Mesendoderm (in vitro differentiated cells): Measurements from ENCODE around the gene PYGO2.
A peak's percentile ranks its signal among the peaks of the same experiment; 100 is the strongest.

Experiments
- DNase-seq: peaks from one replicate; pipeline ENCODE4 v3.0.0; 2013
- H2AK5ac ChIP-seq: 2 replicates; pipeline ENCODE4 v1.6.1; 2013; ENCODE audit warnings: low read length, inconsistent platforms
- H2BK120ac ChIP-seq: 2 replicates; pipeline ENCODE4 v1.6.1; 2013; ENCODE audit warnings: low read depth, mild to moderate bottlenecking, low read length, moderate library complexity, mixed read lengths
- H2BK15ac ChIP-seq: replicated peaks from 2 replicates; pipeline ENCODE4 v1.6.1; 2013; ENCODE audit warnings: low read depth, mild to moderate bottlenecking, moderate library complexity
- H2BK5ac ChIP-seq: 2 replicates; pipeline ENCODE4 v1.6.1; 2013; ENCODE audit warnings: low read length, inconsistent platforms
- H3K18ac ChIP-seq: 2 replicates; pipeline ENCODE4 v1.6.1; 2013; ENCODE audit warnings: mild to moderate bottlenecking, low read length, mixed read lengths
- H3K23ac ChIP-seq: one replicate; pipeline ENCODE4 v1.6.1; 2013; ENCODE audit warnings: low read length
- H3K27ac ChIP-seq: 2 replicates; pipeline ENCODE4 v1.5.1; 2013; ENCODE audit warnings: low read depth, mild to moderate bottlenecking, inconsistent platforms, low read length, moderate library complexity
- H3K27me3 ChIP-seq: 2 replicates; pipeline ENCODE4 v1.6.1; 2013; ENCODE audit warnings: low read length, control low read depth, mild to moderate bottlenecking, inconsistent platforms; ENCODE audit not compliant: insufficient read depth, poor library complexity
- H3K36me3 ChIP-seq: 2 replicates; pipeline ENCODE4 v1.6.1; 2013; ENCODE audit warnings: low read length, inconsistent platforms; ENCODE audit not compliant: control insufficient read depth, insufficient read depth
- H3K4ac ChIP-seq: one replicate; pipeline ENCODE4 v1.6.1; 2013; ENCODE audit warnings: low read depth, mild to moderate bottlenecking, low read length, moderate library complexity
- H3K4me1 ChIP-seq: 2 replicates; pipeline ENCODE4 v1.6.1; 2013; ENCODE audit warnings: low read depth, low read length, inconsistent platforms; ENCODE audit not compliant: control insufficient read depth
- H3K4me2 ChIP-seq: 2 replicates; pipeline ENCODE4 v1.6.1; 2013; ENCODE audit warnings: low read length
- H3K4me3 ChIP-seq: 2 replicates; pipeline ENCODE4 v1.5.1; 2013; ENCODE audit warnings: mild to moderate bottlenecking, low read length
- H3K56ac ChIP-seq: one replicate; pipeline ENCODE4 v1.6.1; 2013; ENCODE audit warnings: low read length
- H3K79me1 ChIP-seq: 2 replicates; pipeline ENCODE4 v1.6.1; 2013; ENCODE audit warnings: low read length, inconsistent platforms
- H3K79me2 ChIP-seq: 2 replicates; pipeline ENCODE4 v1.6.1; 2013; ENCODE audit warnings: mild to moderate bottlenecking, low read length; ENCODE audit not compliant: control insufficient read depth, insufficient read depth
- H3K9ac ChIP-seq: 2 replicates; pipeline ENCODE4 v1.6.1; 2013; ENCODE audit warnings: low read length, inconsistent platforms
- H4K5ac ChIP-seq: one replicate; pipeline ENCODE4 v1.6.1; 2013; ENCODE audit warnings: low read length
- H4K8ac ChIP-seq: one replicate; pipeline ENCODE4 v1.6.1; 2013; ENCODE audit warnings: low read depth, mild to moderate bottlenecking, control low read depth, low read length, moderate library complexity
- WGBS: extraction: QIAGEN DNeasy Blood & Tissue Kit; methylation state at CpG from one replicate; pipeline ENCODE4 v1.1.7; 2013; ENCODE audit warnings: low lambda C conversion rate, missing lambda C conversion rate; ENCODE audit not compliant: insufficient coverage; ENCODE audit errors: extremely low coverage; 5-methylcytosine and 5-hydroxymethylcytosine counted together

The PYGO2 gene

GRCh38 chr1:154936555-154937084 is 25.0 kb downstream of the PYGO2 start, which contains the start of gene PMVK:
TSS of gene PMVK (minus strand) at chr1:154936719. CDS start at chr1:154936685, 34 bp downstream.
- Histone ChIP-seq H3K4me3 (peak within 1 kb of the TSS; percentile 60), H2BK5ac (peak within 1 kb of the TSS; percentile 97), H3K4me2 (peak within 1 kb of the TSS; percentile 95), H4K5ac (no peak within 1 kb of the TSS), H3K56ac (peak within 1 kb of the TSS; percentile 98), H2BK120ac (no peak within 1 kb of the TSS), H3K23ac (no peak within 1 kb of the TSS), H3K18ac (no peak within 1 kb of the TSS), H3K27ac (peak within 1 kb of the TSS; percentile 40), H2BK15ac (no peak within 1 kb of the TSS), H3K4ac (no peak within 1 kb of the TSS), H3K9ac (peak within 1 kb of the TSS; percentile 85), H3K79me1 (no peaks in the 10 kb centered on the region), H3K79me2 (no peaks in the 10 kb centered on the region), H3K36me3 (no peaks in the 10 kb centered on the region), H3K4me1 (peaks cover 4% of the 10 kb centered on the region), H4K8ac (no peak within 1 kb of the TSS), H3K27me3 (no peaks in the 10 kb centered on the region), H2AK5ac (no peak within 1 kb of the TSS)
- peak; percentile 97 for DNase-seq
- no CpG with 5 or more reads among the region's 45 CpGs for WGBS

GRCh38 chr1:154935749-154936554 is 25.6 kb downstream of the PYGO2 start:
- Histone ChIP-seq H3K27me3 (no peaks in the 10 kb centered on the region), H3K79me1 (no peaks in the 10 kb centered on the region), H3K9ac (peak overlapping the region; percentile 85), H3K56ac (peak overlapping the region; percentile 98), H3K79me2 (no peaks in the 10 kb centered on the region), H3K23ac (no peak overlapping the region), H3K4me1 (peaks cover 4% of the 10 kb centered on the region), H4K8ac (no peak overlapping the region), H3K27ac (no peak overlapping the region), H4K5ac (no peak overlapping the region), H3K4ac (no peak overlapping the region), H3K36me3 (no peaks in the 10 kb centered on the region), H3K4me2 (peak overlapping the region; percentile 68), H2BK120ac (no peak overlapping the region), H3K4me3 (peak overlapping the region; percentile 60), H2BK15ac (no peak overlapping the region), H2AK5ac (no peak overlapping the region), H3K18ac (no peak overlapping the region), H2BK5ac (no peak overlapping the region)
- no CpG with 5 or more reads among the region's 27 CpGs for WGBS
- no peak for DNase-seq

- Histone ChIP-seq H2BK15ac (no peak overlapping the region), H2BK5ac (no peak overlapping the region), H3K27ac (no peak overlapping the region), H3K56ac (no peak overlapping the region), H3K4ac (no peak overlapping the region), H4K5ac (no peak overlapping the region), H3K79me1 (no peaks in the 10 kb centered on the region), H2BK120ac (no peak overlapping the region), H3K36me3 (no peaks in the 10 kb centered on the region), H3K4me2 (no peak overlapping the region), H3K79me2 (no peaks in the 10 kb centered on the region), H3K23ac (no peak overlapping the region), H3K27me3 (no peaks in the 10 kb centered on the region), H3K4me3 (no peak overlapping the region), H4K8ac (no peak overlapping the region), H3K4me1 (no peaks in the 10 kb centered on the region), H2AK5ac (no peak overlapping the region), H3K9ac (no peak overlapping the region), H3K18ac (no peak overlapping the region)
- WGBS, result no CpG with 5 or more reads among the region's 5 CpGs
- DNase-seq, result no peak
Observed at GRCh38 chr1:154934358-154934948, 27.1 kb downstream of the PYGO2 start.

- H3K56ac ChIP-seq, result no peak overlapping the region
- no peak overlapping the region for H4K5ac ChIP-seq
- H3K18ac ChIP-seq, result no peak overlapping the region
- H3K27ac ChIP-seq, result no peak overlapping the region
- no peak overlapping the region for H3K23ac ChIP-seq
- no peaks in the 10 kb centered on the region for H3K27me3 ChIP-seq
- no CpG with 5 or more reads among the region's 11 CpGs for WGBS
- no peaks in the 10 kb centered on the region for H3K79me2 ChIP-seq
- H2BK15ac ChIP-seq, result no peak overlapping the region
- H2BK5ac ChIP-seq, result no peak overlapping the region
- no peak for DNase-seq
- no peaks in the 10 kb centered on the region for H3K36me3 ChIP-seq
- no peaks in the 10 kb centered on the region for H3K79me1 ChIP-seq
- no peak overlapping the region for H3K9ac ChIP-seq
- H2AK5ac ChIP-seq, result no peak overlapping the region
- H3K4me1 ChIP-seq, result no peaks in the 10 kb centered on the region
- no peak overlapping the region for H4K8ac ChIP-seq
- H3K4me3 ChIP-seq, result no peak overlapping the region
- H2BK120ac ChIP-seq, result no peak overlapping the region
- no peak overlapping the region for H3K4me2 ChIP-seq
- H3K4ac ChIP-seq, result no peak overlapping the region
Observed at GRCh38 chr1:154931940-154932487, 29.6 kb downstream of the PYGO2 start.

- Histone ChIP-seq H3K23ac (no peak overlapping the region), H2BK120ac (no peak overlapping the region), H3K4me1 (no peaks in the 10 kb centered on the region), H3K9ac (no peak overlapping the region), H3K4me3 (no peak overlapping the region), H4K5ac (no peak overlapping the region), H2BK15ac (no peak overlapping the region), H4K8ac (no peak overlapping the region), H2AK5ac (no peak overlapping the region), H3K27ac (no peak overlapping the region), H3K27me3 (no peaks in the 10 kb centered on the region), H3K4ac (no peak overlapping the region), H3K18ac (no peak overlapping the region), H3K79me2 (no peaks in the 10 kb centered on the region), H3K4me2 (no peak overlapping the region), H3K36me3 (peaks cover 1% of the 10 kb centered on the region), H3K56ac (no peak overlapping the region), H2BK5ac (no peak overlapping the region), H3K79me1 (no peaks in the 10 kb centered on the region)
- no peak for DNase-seq
- no CpG with 5 or more reads among the region's 13 CpGs for WGBS
Observed at GRCh38 chr1:154926201-154926600, 35.4 kb downstream of the PYGO2 start.
